PC-9 (cell line): ENCODE data around the gene FGFR3. TPM values are rescaled to one million over a fixed set of nuclear protein-coding genes. Genes with fewer than 3 reads are reported as not detected.

ENCODE experiments used
- BruUV-seq: library from RNA; stranded (reverse); fragments of 400-500 nt; replicated peaks from 2 replicates; lab custom pipeline; 2021; lab: Mats Ljungman, UMichigan
- CTCF ChIA-PET: fragments of 300-600 bp; sonication (Branson Sonifier 250); formaldehyde crosslinking; loops from one replicate; lab custom pipeline; 2022; ENCODE audit warnings: antibody characterized with exemption; lab: Charles Lee
- POLR2A ChIA-PET: fragments of 300-600 bp; sonication (Branson Sonifier 250); formaldehyde crosslinking; loops from one replicate; lab custom pipeline; 2022; ENCODE audit warnings: antibody characterized with exemption; ENCODE audit not compliant: unreplicated experiment; lab: Charles Lee
- DNase-seq, 2 experiments: peaks; one replicate each; pipeline versions ENCODE4 v3.0.0 to v3.0.0-alpha.2; 2015 to 2022; ENCODE audit warnings: mixed read lengths in 1 of 2
- H2AFZ ChIP-seq: fragments of 200-600 bp; sonication (generic); 2 replicates; pipeline ENCODE4 v1.8.1; 2017; ENCODE audit warnings: antibody characterized with exemption
- H3F3A ChIP-seq: fragments of 200-600 bp; sonication (generic); 2 replicates; pipeline ENCODE4 v1.8.1; 2017; ENCODE audit warnings: antibody characterized with exemption, mild to moderate bottlenecking, low read depth; ENCODE audit not compliant: insufficient read depth
- H3K27ac ChIP-seq: fragments of 200-600 bp; sonication (generic); 2 replicates; pipeline ENCODE4 v1.6.1; 2016; ENCODE audit warnings: mixed run types
- H3K27me3 ChIP-seq: fragments of 200-600 bp; sonication (generic); 2 replicates; pipeline ENCODE4 v1.6.1; 2016; ENCODE audit warnings: low read depth, mixed run types; ENCODE audit not compliant: insufficient read depth
- H3K36me3 ChIP-seq: fragments of 200-600 bp; sonication (generic); 2 replicates; pipeline ENCODE4 v1.6.1; 2016; ENCODE audit warnings: low read depth, mixed run types
- H3K4me1 ChIP-seq: fragments of 200-600 bp; sonication (generic); replicated peaks from 2 replicates; pipeline ENCODE4 v1.6.1; 2016; ENCODE audit warnings: mixed run types; ENCODE audit not compliant: insufficient read depth
- H3K4me2 ChIP-seq: fragments of 200-600 bp; sonication (generic); 2 replicates; pipeline ENCODE4 v1.6.1; 2017; ENCODE audit warnings: mixed run types
- H3K4me3 ChIP-seq: fragments of 200-600 bp; sonication (generic); 2 replicates; pipeline ENCODE4 v1.6.1; 2016; ENCODE audit warnings: mixed run types
- H3K79me2 ChIP-seq: fragments of 200-600 bp; sonication (generic); 2 replicates; pipeline ENCODE4 v1.6.1; 2017; ENCODE audit warnings: low read depth, mixed run types
- H3K9me2 ChIP-seq: fragments of 200-600 bp; sonication (generic); 2 replicates; pipeline ENCODE4 v1.8.1; 2017; ENCODE audit warnings: mild to moderate bottlenecking; ENCODE audit not compliant: insufficient read depth
- H3K9me3 ChIP-seq: fragments of 200-600 bp; sonication (generic); 2 replicates; pipeline ENCODE4 v1.8.1; 2016; ENCODE audit warnings: low read depth; ENCODE audit not compliant: insufficient read depth
- H4K20me1 ChIP-seq: fragments of 200-600 bp; sonication (generic); 2 replicates; pipeline ENCODE4 v1.8.1; 2017; ENCODE audit not compliant: insufficient read depth
- CTCF ChIP-seq: fragments of 200-600 bp; sonication (generic); conservative IDR thresholded peaks from 2 replicates; pipeline ENCODE4 v1.6.1; 2017; ENCODE audit warnings: mixed run types, antibody characterized with exemption, mild to moderate bottlenecking, moderate library complexity
- EZH2 ChIP-seq: fragments of 200-600 bp; sonication (generic); IDR thresholded peaks from 2 replicates; pipeline ENCODE4 v1.8.0; 2017; ENCODE audit warnings: antibody characterized with exemption, low read depth
- intact Hi-C: fragments of 100-400 bp; cut with micrococcal nuclease; formaldehyde crosslinking; loops from one replicate; pipeline ENCODE4 v1.10.0; 2022; ENCODE audit not compliant: unreplicated experiment
- total RNA-seq: library from RNA; stranded (reverse); gene quantifications from 2 replicates; pipeline ENCODE4 v1.2.3, GENCODE V29; 2021

The FGFR3 gene
- total RNA-seq, 1 experiment from 2014 or later: 8.2 TPM

DNA sequence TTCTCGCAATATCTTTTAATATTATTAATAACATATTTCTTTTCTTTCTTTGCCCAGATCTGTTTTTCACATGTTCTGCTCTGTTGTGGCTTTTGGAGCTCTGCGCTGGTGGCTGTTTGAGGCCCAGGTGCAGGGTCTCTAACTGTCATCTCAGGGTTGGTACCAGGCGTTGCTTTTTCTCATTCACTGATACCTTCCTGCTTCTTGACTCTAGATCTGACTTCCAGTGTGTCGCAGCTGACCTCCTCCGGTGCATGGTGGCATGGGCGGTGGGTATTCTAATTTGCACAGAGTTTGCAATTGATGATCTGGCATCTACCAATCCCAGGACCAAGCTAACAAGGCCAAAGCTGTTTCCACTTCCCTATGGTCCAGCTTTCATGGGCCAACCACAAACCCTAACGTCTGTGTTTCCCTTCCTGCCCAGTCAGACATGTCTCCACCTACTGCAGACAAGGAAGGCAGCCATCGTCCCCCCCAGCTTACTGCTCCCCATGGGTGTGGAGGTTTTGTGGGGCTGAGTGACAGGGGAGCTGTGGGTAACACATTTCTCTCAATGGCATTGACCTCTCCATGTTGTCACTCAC is 37.6 kb downstream of the FGFR3 start:
- Histone ChIP-seq H3K27me3 (no peaks in the 10 kb centered on the region), H3F3A (no peaks in the 10 kb centered on the region), H3K4me2 (no peak overlapping the region), H3K36me3 (0 out of 2 replicates have a peak, but pooled peaks cover 5% of the 10 kb centered on the region), H3K9me3 (no peaks in the 10 kb centered on the region), H2AFZ (no peak overlapping the region), H3K4me3 (no peak overlapping the region), H3K27ac (no peak overlapping the region), H3K9me2 (no peaks in the 10 kb centered on the region), H3K79me2 (no peaks in the 10 kb centered on the region), H3K4me1 (no peaks in the 10 kb centered on the region), H4K20me1 (peaks cover under 1% of the 10 kb centered on the region; the same call in 1 of the 2 replicates)
- TF ChIP-seq CTCF: no peak
- no peak for TF ChIP-seq EZH2
- intact Hi-C loops: no loop called here
- no TSS peak for BruUV-seq
- CTCF ChIA-PET: no interaction called here
- POLR2A ChIA-PET: interaction anchor here (0.7 kb wide), 1 partner anchor 93 kb away, joined by 3 read pairs; no protein-coding TSS in a partner anchor
- no peak for DNase-seq

DNA sequence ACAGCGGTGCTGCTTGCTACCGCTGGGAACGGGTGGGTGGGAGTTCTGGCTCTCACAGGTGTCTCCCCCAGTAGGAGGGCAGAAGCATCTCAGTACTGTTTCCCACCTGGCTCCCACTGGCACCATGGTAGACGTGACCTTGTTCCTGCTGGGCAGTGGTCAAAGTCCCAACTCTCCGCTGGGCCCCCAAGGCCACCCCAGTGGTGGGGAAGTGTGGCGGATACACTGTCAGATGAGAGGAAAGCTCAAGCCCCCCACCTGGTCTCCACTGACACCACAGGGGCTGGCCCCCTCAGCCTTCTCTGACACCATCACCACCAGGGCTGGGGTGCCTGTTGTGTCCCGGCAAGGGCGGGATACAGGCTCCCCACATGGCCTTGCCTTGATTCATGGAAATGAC is 38.2 kb downstream of the FGFR3 start:
- intact Hi-C loops: no loop called here

GRCh38 chr4:1832690-1833089 is 39.6 kb downstream of the FGFR3 start:
- DNase-seq: no peak
- Histone ChIP-seq H3K9me3 (no peaks in the 10 kb centered on the region), H3K36me3 (0 out of 2 replicates have a peak, but pooled peaks cover 8% of the 10 kb centered on the region), H3K4me3 (no peak overlapping the region), H3K4me1 (no peaks in the 10 kb centered on the region), H3K9me2 (no peaks in the 10 kb centered on the region), H4K20me1 (peaks cover 3% of the 10 kb centered on the region; the same call in 1 of the 2 replicates), H3K27ac (no peak overlapping the region), H3K79me2 (no peaks in the 10 kb centered on the region), H2AFZ (no peak overlapping the region), H3F3A (no peaks in the 10 kb centered on the region), H3K4me2 (no peak overlapping the region), H3K27me3 (no peaks in the 10 kb centered on the region)
- CTCF ChIA-PET: no interaction called here
- intact Hi-C loops: no loop called here
- no TSS peak for BruUV-seq
- POLR2A ChIA-PET: no interaction called here
- TF ChIP-seq CTCF: no peak
- TF ChIP-seq EZH2: no peak

More for the DNA sequence above, 38.2 kb downstream of the FGFR3 start:
- no TSS peak for BruUV-seq
- Histone ChIP-seq H3K4me3 (no peak overlapping the region), H3K27ac (no peak overlapping the region), H3K4me2 (no peak overlapping the region), H3K9me3 (no peaks in the 10 kb centered on the region), H3K9me2 (no peaks in the 10 kb centered on the region), H3K79me2 (no peaks in the 10 kb centered on the region), H2AFZ (no peak overlapping the region), H3K27me3 (no peaks in the 10 kb centered on the region), H4K20me1 (peaks cover 3% of the 10 kb centered on the region; the same call in 1 of the 2 replicates), H3F3A (no peaks in the 10 kb centered on the region), H3K4me1 (no peaks in the 10 kb centered on the region), H3K36me3 (0 out of 2 replicates have a peak, but pooled peaks cover 7% of the 10 kb centered on the region)
- CTCF ChIA-PET: no interaction called here
- POLR2A ChIA-PET: interaction anchor here (0.7 kb wide), 1 partner anchor 94 kb away, joined by 3 read pairs; no protein-coding TSS in a partner anchor
- TF ChIP-seq EZH2: no peak
- TF ChIP-seq CTCF: no peak
- no peak for DNase-seq
